Myocyte (in vitro differentiated cells): ENCODE results near the gene LAMB4. TPM values are rescaled to one million over a fixed set of nuclear protein-coding genes. Genes with fewer than 3 reads are reported as not detected.
A peak's percentile ranks its signal among the peaks of the same experiment; 100 is the strongest.

ENCODE experiments used
- DNase-seq: peaks from one replicate; pipeline ENCODE4 v3.0.0-alpha.2; 2012; ENCODE audit warnings: low read depth
- total RNA-seq: library from RNA; depleted of rRNA; stranded (reverse); fragments of >200 nt; gene quantifications from 2 replicates; pipeline ENCODE4 v1.2.3, GENCODE V29; 2014

The LAMB4 gene
- total RNA-seq, 1 donor from 2014 or later = not detected

- no peak for DNase-seq
Measured at GRCh38 chr7:108142180-108142579, 12.0 kb upstream of the LAMB4 start.

- DNase-seq = no peak
Measured at GRCh38 chr7:108140671-108141070, 10.5 kb upstream of the LAMB4 start.

GRCh38 chr7:108138911-108139310 is 8.8 kb upstream of the LAMB4 start:
- DNase-seq = peak; percentile 56

GRCh38 chr7:108137993-108138392 is 7.8 kb upstream of the LAMB4 start:
- no peak for DNase-seq

- no peak for DNase-seq
Measured at GRCh38 chr7:108137040-108137439, 6.9 kb upstream of the LAMB4 start.

- no peak for DNase-seq
Measured at GRCh38 chr7:108136191-108136688, 6.1 kb upstream of the LAMB4 start.

- no peak for DNase-seq
Measured at GRCh38 chr7:108135446-108136190, 5.5 kb upstream of the LAMB4 start.

- no peak for DNase-seq
Measured at GRCh38 chr7:108134486-108134885, 4.3 kb upstream of the LAMB4 start.

GRCh38 chr7:108132551-108133265 is 2.5 kb upstream of the LAMB4 start:
- no peak for DNase-seq

- DNase-seq = no peak
Measured at GRCh38 chr7:108129018-108129965, 869 bp downstream of the LAMB4 start.

GRCh38 chr7:108128514-108128913 is 1.6 kb downstream of the LAMB4 start:
- no peak for DNase-seq

GRCh38 chr7:108127461-108127860 is 2.7 kb downstream of the LAMB4 start:
- no peak for DNase-seq

- DNase-seq = no peak
Measured at GRCh38 chr7:108124820-108125219, 5.3 kb downstream of the LAMB4 start.

GRCh38 chr7:108122181-108122580 is 8.0 kb downstream of the LAMB4 start:
- DNase-seq = no peak

- DNase-seq = no peak
Measured at GRCh38 chr7:108120933-108121332, 9.2 kb downstream of the LAMB4 start.

GRCh38 chr7:108120196-108120595 is 10.0 kb downstream of the LAMB4 start:
- no peak for DNase-seq

GRCh38 chr7:108118959-108119358 is 11.2 kb downstream of the LAMB4 start:
- no peak for DNase-seq

- no peak for DNase-seq
Measured at GRCh38 chr7:108114117-108114841, 15.9 kb downstream of the LAMB4 start.

GRCh38 chr7:108112683-108113082 is 17.5 kb downstream of the LAMB4 start:
- DNase-seq = no peak

- DNase-seq = peak; percentile 25
Measured at GRCh38 chr7:108109221-108109908, 20.8 kb downstream of the LAMB4 start.
